Osteocyte (in vitro differentiated cells): ENCODE results near the gene RNF125. TPM values are rescaled to one million over a fixed set of nuclear protein-coding genes. Genes with fewer than 3 reads are reported as not detected.
A peak's percentile ranks its signal among the peaks of the same experiment; 100 is the strongest.

Experiments used
- DNase-seq: peaks from one replicate; pipeline ENCODE4 v3.0.0; 2021; ENCODE audit warnings: mixed read lengths; ENCODE audit not compliant: unreplicated experiment; ENCODE audit errors: extremely low spot score
- H3K27ac Mint-ChIP-seq: one replicate; pipeline ENCODE4 v1.8.0; 2021; ENCODE audit warnings: mild to moderate bottlenecking, mixed read lengths; ENCODE audit not compliant: unreplicated experiment
- H3K27me3 Mint-ChIP-seq: one replicate; pipeline ENCODE4 v1.8.0; 2021; ENCODE audit warnings: mixed read lengths; ENCODE audit not compliant: unreplicated experiment
- H3K36me3 Mint-ChIP-seq: one replicate; pipeline ENCODE4 v1.8.0; 2021; ENCODE audit warnings: mixed read lengths; ENCODE audit not compliant: unreplicated experiment
- H3K4me1 Mint-ChIP-seq: one replicate; pipeline ENCODE4 v1.8.0; 2021; ENCODE audit warnings: mixed read lengths; ENCODE audit not compliant: unreplicated experiment
- H3K4me3 Mint-ChIP-seq: one replicate; pipeline ENCODE4 v1.8.0; 2021; ENCODE audit warnings: mild to moderate bottlenecking, moderate library complexity, mixed read lengths; ENCODE audit not compliant: unreplicated experiment
- H3K9me3 Mint-ChIP-seq: one replicate; pipeline ENCODE4 v1.8.0; 2021; ENCODE audit warnings: mixed read lengths; ENCODE audit not compliant: unreplicated experiment
- total RNA-seq: library from RNA; stranded (reverse); gene quantifications from 2 replicates; pipeline ENCODE4 v1.2.1, GENCODE V29; 2021
- TF ChIP-seq, protein P1 (sequence below): fragments of 200-600 bp; sonication (generic); IDR thresholded peaks from 2 replicates; pipeline ENCODE4 v1.5.0; 2021; ENCODE audit warnings: antibody characterized with exemption, mild to moderate bottlenecking, moderate library complexity

RNF125 gene
- total RNA-seq, 1 donor from 2014 or later, result 0.13 TPM

DNA sequence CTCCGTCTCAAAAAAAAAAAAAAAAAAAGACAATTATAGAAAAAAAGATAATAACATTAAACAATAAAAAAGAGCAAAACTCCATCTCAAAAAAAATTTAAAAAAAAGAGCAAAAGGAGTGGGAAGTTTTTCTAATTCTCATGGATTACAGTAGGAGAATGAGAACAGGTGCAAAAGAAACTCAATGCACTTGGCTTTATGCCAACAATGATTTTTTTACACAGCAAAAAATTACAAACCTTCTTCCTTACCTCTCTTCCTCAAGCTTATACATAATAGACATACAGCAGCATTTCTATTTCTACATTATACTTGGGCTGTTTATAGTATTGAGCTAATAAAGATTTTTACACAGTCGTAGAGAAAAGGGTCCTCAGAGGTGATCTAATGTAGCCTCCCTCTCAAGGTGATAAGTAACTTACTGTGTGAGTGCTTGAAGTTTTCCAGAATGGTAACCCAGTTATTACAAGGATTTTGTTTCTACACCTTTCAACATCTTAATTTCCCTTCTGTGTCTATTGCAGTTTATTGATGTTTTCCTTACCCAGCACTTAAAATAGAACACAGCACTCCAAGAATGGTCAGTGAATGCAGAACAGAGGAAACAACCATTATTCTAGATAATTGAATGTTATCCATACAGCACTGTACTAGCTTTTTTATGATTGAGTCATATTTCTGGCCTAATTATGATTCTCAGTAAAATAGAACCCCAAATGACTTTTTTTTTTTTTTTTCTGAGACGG is 38.2 kb downstream of the RNF125 start:
- Mint-ChIP-seq H3K27ac (no peak overlapping the region), H3K9me3 (no peaks in the 10 kb centered on the region), H3K4me1 (no peaks in the 10 kb centered on the region), H3K36me3 (no peaks in the 10 kb centered on the region), H3K27me3 (peaks cover 10% of the 10 kb centered on the region), H3K4me3 (no peak overlapping the region)
- TF ChIP-seq, protein P1, sequence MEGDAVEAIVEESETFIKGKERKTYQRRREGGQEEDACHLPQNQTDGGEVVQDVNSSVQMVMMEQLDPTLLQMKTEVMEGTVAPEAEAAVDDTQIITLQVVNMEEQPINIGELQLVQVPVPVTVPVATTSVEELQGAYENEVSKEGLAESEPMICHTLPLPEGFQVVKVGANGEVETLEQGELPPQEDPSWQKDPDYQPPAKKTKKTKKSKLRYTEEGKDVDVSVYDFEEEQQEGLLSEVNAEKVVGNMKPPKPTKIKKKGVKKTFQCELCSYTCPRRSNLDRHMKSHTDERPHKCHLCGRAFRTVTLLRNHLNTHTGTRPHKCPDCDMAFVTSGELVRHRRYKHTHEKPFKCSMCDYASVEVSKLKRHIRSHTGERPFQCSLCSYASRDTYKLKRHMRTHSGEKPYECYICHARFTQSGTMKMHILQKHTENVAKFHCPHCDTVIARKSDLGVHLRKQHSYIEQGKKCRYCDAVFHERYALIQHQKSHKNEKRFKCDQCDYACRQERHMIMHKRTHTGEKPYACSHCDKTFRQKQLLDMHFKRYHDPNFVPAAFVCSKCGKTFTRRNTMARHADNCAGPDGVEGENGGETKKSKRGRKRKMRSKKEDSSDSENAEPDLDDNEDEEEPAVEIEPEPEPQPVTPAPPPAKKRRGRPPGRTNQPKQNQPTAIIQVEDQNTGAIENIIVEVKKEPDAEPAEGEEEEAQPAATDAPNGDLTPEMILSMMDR, result no peak
- no peak for DNase-seq

GRCh38 chr18:32057624-32058165 is 39.1 kb downstream of the RNF125 start:
- no peaks in the 10 kb centered on the region for H3K4me1 Mint-ChIP-seq
- H3K36me3 Mint-ChIP-seq, result no peaks in the 10 kb centered on the region
- H3K9me3 Mint-ChIP-seq, result no peaks in the 10 kb centered on the region
- no peak overlapping the region for H3K27ac Mint-ChIP-seq
- no peak for DNase-seq
- H3K4me3 Mint-ChIP-seq, result no peak overlapping the region
- TF ChIP-seq, protein P1, result no peak
- peaks cover 10% of the 10 kb centered on the region for H3K27me3 Mint-ChIP-seq

DNA sequence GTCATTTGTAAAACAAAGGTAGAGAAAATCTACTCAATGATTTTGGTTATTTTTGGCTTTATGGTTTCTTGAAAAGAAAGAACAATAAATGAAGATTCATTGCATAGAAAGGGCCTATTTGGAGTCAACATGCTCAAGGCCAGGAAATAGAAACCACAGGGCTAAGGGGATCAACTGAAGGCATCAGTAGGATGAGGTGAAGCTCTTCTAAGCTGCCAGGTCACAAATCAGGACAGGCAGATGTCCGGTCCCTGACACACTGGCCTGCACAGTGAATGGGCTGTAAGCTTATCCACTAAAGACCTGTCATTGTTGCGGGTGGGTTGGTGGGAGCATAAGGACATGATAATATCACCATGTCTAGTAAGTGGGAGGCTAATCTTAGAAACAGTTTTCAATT is 41.4 kb downstream of the RNF125 start:
- H3K9me3 Mint-ChIP-seq, result no peaks in the 10 kb centered on the region
- H3K4me3 Mint-ChIP-seq, result no peak overlapping the region
- no peaks in the 10 kb centered on the region for H3K36me3 Mint-ChIP-seq
- no peak overlapping the region for H3K27ac Mint-ChIP-seq
- peaks cover 10% of the 10 kb centered on the region for H3K27me3 Mint-ChIP-seq
- no peak for DNase-seq
- H3K4me1 Mint-ChIP-seq, result no peaks in the 10 kb centered on the region
- TF ChIP-seq, protein P1, result no peak

- Mint-ChIP-seq H3K4me1 (no peaks in the 10 kb centered on the region), H3K27ac (no peak overlapping the region), H3K27me3 (peaks cover 10% of the 10 kb centered on the region), H3K9me3 (no peaks in the 10 kb centered on the region), H3K36me3 (no peaks in the 10 kb centered on the region), H3K4me3 (no peak overlapping the region)
- no peak for DNase-seq
- TF ChIP-seq, protein P1, result no peak
These were observed 48.9 kb downstream of the RNF125 start for GRCh38 chr18:32067375-32068167.

DNA sequence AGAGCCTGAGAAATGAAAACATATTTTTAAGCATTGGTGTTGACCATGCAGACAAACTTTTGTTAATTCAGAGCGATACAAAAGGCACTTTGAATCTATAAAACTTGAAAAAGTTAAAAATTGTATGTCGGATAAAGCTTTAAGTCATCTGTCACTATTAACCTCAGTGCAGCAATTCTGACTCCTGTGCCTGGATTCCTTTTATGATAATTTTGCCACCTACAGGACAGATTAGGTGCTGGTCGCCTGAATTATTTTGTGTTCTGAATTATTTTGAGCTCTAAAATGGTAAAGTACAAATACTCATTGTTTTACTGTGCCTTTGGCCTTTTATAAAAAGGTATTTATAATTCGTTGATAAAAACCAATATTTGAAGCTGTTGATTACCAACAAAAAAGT is 53.7 kb downstream of the RNF125 start:
- H3K27ac Mint-ChIP-seq, result no peak overlapping the region

More for the DNA sequence above, 53.7 kb downstream of the RNF125 start:
- no peaks in the 10 kb centered on the region for H3K9me3 Mint-ChIP-seq
- no peaks in the 10 kb centered on the region for H3K4me1 Mint-ChIP-seq
- no peak for DNase-seq
- TF ChIP-seq, protein P1, result peak; percentile 53
- no peaks in the 10 kb centered on the region for H3K36me3 Mint-ChIP-seq
- H3K27me3 Mint-ChIP-seq, result peaks cover 10% of the 10 kb centered on the region
- H3K4me3 Mint-ChIP-seq, result no peak overlapping the region
